HCT116 (cell line): ENCODE data around the gene KIF26A.

Experiments used
- CBX3 ChIP-seq: IDR thresholded peaks from 2 replicates; pipeline ENCODE4 v1.6.1; 2012; ENCODE audit warnings: low read depth
- RAD21 ChIP-seq: IDR thresholded peaks from 2 replicates; pipeline ENCODE4 v1.6.1; 2012; ENCODE audit warnings: low read depth, mild to moderate bottlenecking
- TCF7L2 ChIP-seq: IDR thresholded peaks from 2 replicates; pipeline ENCODE4 v1.7.0; 2011; ENCODE audit warnings: borderline replicate concordance, inconsistent platforms; ENCODE audit not compliant: insufficient read depth, insufficient read length; ENCODE audit errors: extremely low read depth
- TF ChIP-seq, protein P1 (sequence below), 3 experiments: fragments of 200-600 bp in 1 of 3; sonication (generic) in 1 of 3; IDR thresholded peaks in 2 of 3; conservative IDR thresholded peaks in 1 of 3; 2 replicates each; pipeline ENCODE4 v1.5.1; 2012 to 2017; ENCODE audit warnings: low read depth in 2 of 3, low read length in 2 of 3, antibody characterized with exemption in 1 of 3, borderline replicate concordance in 1 of 3, control low read depth in 1 of 3, mild to moderate bottlenecking in 1 of 3, mixed read lengths in 1 of 3, mixed run types in 1 of 3, moderate library complexity in 1 of 3; ENCODE audit not compliant: insufficient read depth in 1 of 3

DNA sequence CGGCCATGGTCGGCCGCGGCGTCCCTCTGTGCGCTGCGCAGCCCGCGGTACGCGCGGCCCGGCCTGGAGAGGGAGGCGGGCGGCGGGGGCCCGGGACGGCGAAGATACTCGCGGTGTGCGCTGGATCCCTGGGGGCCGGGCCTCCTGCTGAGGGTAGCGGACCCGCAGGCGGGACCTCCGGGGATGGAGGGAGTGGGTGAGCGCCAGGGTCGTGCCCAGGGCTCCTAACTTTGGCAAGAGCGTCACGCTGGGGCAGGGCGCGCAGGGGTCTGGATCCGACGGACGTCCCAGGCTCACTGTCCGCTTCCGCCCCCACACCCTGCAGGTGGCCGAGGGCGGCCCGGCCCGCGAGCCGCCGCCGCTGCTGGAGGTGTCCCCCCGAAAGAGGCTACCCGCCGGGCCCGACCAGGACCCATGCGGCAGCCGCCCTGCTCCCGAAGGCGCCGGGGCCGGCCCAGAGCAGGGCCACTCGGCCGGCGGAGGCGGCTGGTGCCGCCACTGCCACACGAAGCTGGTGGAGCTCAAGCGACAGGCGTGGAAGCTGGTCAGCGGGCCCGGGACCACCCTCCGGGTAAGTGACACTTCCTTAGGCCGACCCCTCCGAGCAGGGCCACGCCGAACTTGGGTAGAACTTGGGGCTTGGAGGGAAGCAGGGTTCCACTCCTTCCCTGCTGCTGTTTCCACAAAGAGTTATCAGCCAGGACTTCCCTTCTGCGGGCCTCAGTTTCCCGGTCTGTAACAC lies 502 bp downstream of the KIF26A start:
- TF ChIP-seq CBX3 (no peak), TCF7L2 (no peak), RAD21 (no peak)
- TF ChIP-seq, protein P1, sequence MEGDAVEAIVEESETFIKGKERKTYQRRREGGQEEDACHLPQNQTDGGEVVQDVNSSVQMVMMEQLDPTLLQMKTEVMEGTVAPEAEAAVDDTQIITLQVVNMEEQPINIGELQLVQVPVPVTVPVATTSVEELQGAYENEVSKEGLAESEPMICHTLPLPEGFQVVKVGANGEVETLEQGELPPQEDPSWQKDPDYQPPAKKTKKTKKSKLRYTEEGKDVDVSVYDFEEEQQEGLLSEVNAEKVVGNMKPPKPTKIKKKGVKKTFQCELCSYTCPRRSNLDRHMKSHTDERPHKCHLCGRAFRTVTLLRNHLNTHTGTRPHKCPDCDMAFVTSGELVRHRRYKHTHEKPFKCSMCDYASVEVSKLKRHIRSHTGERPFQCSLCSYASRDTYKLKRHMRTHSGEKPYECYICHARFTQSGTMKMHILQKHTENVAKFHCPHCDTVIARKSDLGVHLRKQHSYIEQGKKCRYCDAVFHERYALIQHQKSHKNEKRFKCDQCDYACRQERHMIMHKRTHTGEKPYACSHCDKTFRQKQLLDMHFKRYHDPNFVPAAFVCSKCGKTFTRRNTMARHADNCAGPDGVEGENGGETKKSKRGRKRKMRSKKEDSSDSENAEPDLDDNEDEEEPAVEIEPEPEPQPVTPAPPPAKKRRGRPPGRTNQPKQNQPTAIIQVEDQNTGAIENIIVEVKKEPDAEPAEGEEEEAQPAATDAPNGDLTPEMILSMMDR (IDR thresholded peaks at IDR 0.05 in 2 of 3, conservative IDR thresholded peaks at IDR 0.05 in 1 of 3; ENCODE audit: borderline replicate concordance in 1 of 3, insufficient read depth in 1 of 3, low read depth in 2 of 3, low read length in 2 of 3), result no peak
